ENCODE data around the gene EXOG.

Gene EXOG

GRCh38 chr3:38545550-38545949, 49.4 kb downstream of the EXOG start:
- no peak for DNase-seq (ENCODE audit: low read depth, low spot score)

- no peak for DNase-seq (ENCODE audit: low read depth, low spot score)
Measured at GRCh38 chr3:38545983-38546382, 49.8 kb downstream of the EXOG start.

GRCh38 chr3:38548154-38548931, 52.2 kb downstream of the EXOG start:
- no peak for DNase-seq (ENCODE audit: low read depth, low spot score)

- DNase-seq (ENCODE audit: low read depth, low spot score), result no peak
Measured at GRCh38 chr3:38549082-38549481, 52.9 kb downstream of the EXOG start.

- DNase-seq (ENCODE audit: low read depth, low spot score), result no peak
Measured at GRCh38 chr3:38549486-38549885, 53.3 kb downstream of the EXOG start.

GRCh38 chr3:38549957-38550840, 54.1 kb downstream of the EXOG start:
- DNase-seq (ENCODE audit: low read depth, low spot score), result no peak

- no peak for DNase-seq (ENCODE audit: low read depth, low spot score)
Measured at GRCh38 chr3:38551026-38551832, 55.1 kb downstream of the EXOG start.

GRCh38 chr3:38552364-38552763, 56.2 kb downstream of the EXOG start:
- no peak for DNase-seq (ENCODE audit: low read depth, low spot score)

- DNase-seq (ENCODE audit: low read depth, low spot score), result no peak
Measured at GRCh38 chr3:38553071-38553470, 56.9 kb downstream of the EXOG start.

- no peak for DNase-seq (ENCODE audit: low read depth, low spot score)
Measured at GRCh38 chr3:38554127-38554827, 58.1 kb downstream of the EXOG start.

- no peak for DNase-seq (ENCODE audit: low read depth, low spot score)
Measured at GRCh38 chr3:38555149-38555840, 59.2 kb downstream of the EXOG start.

- DNase-seq (ENCODE audit: low read depth, low spot score), result no peak
Measured at GRCh38 chr3:38555926-38556325, 59.8 kb downstream of the EXOG start.

- no peak for DNase-seq (ENCODE audit: low read depth, low spot score)
Measured at GRCh38 chr3:38556640-38557358, 60.7 kb downstream of the EXOG start.

GRCh38 chr3:38558864-38559263, 62.7 kb downstream of the EXOG start:
- no peak for DNase-seq (ENCODE audit: low read depth, low spot score)

- DNase-seq (ENCODE audit: low read depth, low spot score), result no peak
Measured at GRCh38 chr3:38560284-38560683, 64.1 kb downstream of the EXOG start.

GRCh38 chr3:38560996-38561717, 65.0 kb downstream of the EXOG start:
- DNase-seq (ENCODE audit: low read depth, low spot score), result no peak

- no peak for DNase-seq (ENCODE audit: low read depth, low spot score)
Measured at GRCh38 chr3:38561746-38562466, 65.8 kb downstream of the EXOG start.

- no peak for DNase-seq (ENCODE audit: low read depth, low spot score)
Measured at GRCh38 chr3:38562467-38562925, 66.4 kb downstream of the EXOG start.
